GM23338 (cell line): ENCODE results near the gene BSCL2. TPM values are rescaled to one million over a fixed set of nuclear protein-coding genes. Genes with fewer than 3 reads are reported as not detected.

Source experiments
- ATAC-seq: fragments of 200-7000 bp; cut with Tn5 transposase; 3 replicates; pipeline ENCODE4 v1.9.1; 2020
- DNase-seq: peaks from one replicate; pipeline ENCODE4 v3.0.0-alpha.2; 2015; ENCODE audit warnings: low spot score
- H2AFZ ChIP-seq: fragments of 200-600 bp; sonication (generic); 2 replicates; pipeline ENCODE4 v1.8.0; 2016; ENCODE audit warnings: antibody characterized with exemption, mild to moderate bottlenecking, moderate library complexity
- H3F3A ChIP-seq: fragments of 200-600 bp; sonication (generic); replicated peaks from 2 replicates; pipeline ENCODE4 v1.8.0; 2017; ENCODE audit warnings: antibody characterized with exemption, mixed run types, low read depth
- H3K27ac ChIP-seq: fragments of 200-600 bp; sonication (generic); 2 replicates; pipeline ENCODE4 v1.6.1; 2016; ENCODE audit warnings: low read depth
- H3K27me3 ChIP-seq: fragments of 200-600 bp; sonication (generic); 2 replicates; pipeline ENCODE4 v1.8.0; 2016; ENCODE audit warnings: mild to moderate bottlenecking, mixed run types, moderate library complexity; ENCODE audit not compliant: insufficient read depth
- H3K36me3 ChIP-seq: fragments of 200-600 bp; sonication (generic); 2 replicates; pipeline ENCODE4 v1.8.0; 2016; ENCODE audit warnings: mild to moderate bottlenecking; ENCODE audit not compliant: insufficient read depth
- H3K4me1 ChIP-seq: fragments of 200-600 bp; sonication (generic); 2 replicates; pipeline ENCODE4 v1.8.0; 2016; ENCODE audit warnings: mild to moderate bottlenecking, moderate library complexity; ENCODE audit not compliant: insufficient read depth
- H3K4me2 ChIP-seq: fragments of 200-600 bp; sonication (generic); 2 replicates; pipeline ENCODE4 v1.7.1; 2017; ENCODE audit warnings: mixed run types
- H3K4me3 ChIP-seq: fragments of 200-600 bp; sonication (generic); 2 replicates; pipeline ENCODE4 v1.6.1; 2016; ENCODE audit warnings: mixed run types
- H3K79me2 ChIP-seq: fragments of 200-600 bp; sonication (generic); replicated peaks from 2 replicates; pipeline ENCODE4 v1.8.0; 2017; ENCODE audit warnings: mild to moderate bottlenecking; ENCODE audit not compliant: insufficient read depth
- H3K9me2 ChIP-seq: fragments of 200-600 bp; sonication (generic); 2 replicates; pipeline ENCODE4 v1.8.0; 2017; ENCODE audit not compliant: insufficient read depth
- H4K20me1 ChIP-seq: fragments of 200-600 bp; sonication (generic); replicated peaks from 2 replicates; pipeline ENCODE4 v1.8.0; 2017; ENCODE audit warnings: mild to moderate bottlenecking; ENCODE audit not compliant: insufficient read depth
- H3K27ac Mint-ChIP-seq: 2 replicates; pipeline ENCODE4 v1.8.0; 2020; ENCODE audit warnings: inconsistent platforms, mild to moderate bottlenecking, moderate library complexity, mixed read lengths
- H3K27me3 Mint-ChIP-seq: 3 replicates; pipeline ENCODE4 v1.8.0; 2022; ENCODE audit warnings: low read depth, mild to moderate bottlenecking, moderate library complexity, mixed read lengths, inconsistent platforms; ENCODE audit not compliant: insufficient read depth, poor library complexity
- H3K36me3 Mint-ChIP-seq: 3 replicates; pipeline ENCODE4 v1.8.0; 2021; ENCODE audit warnings: low read depth, mild to moderate bottlenecking, inconsistent platforms, moderate library complexity, mixed read lengths
- H3K4me1 Mint-ChIP-seq: 3 replicates; pipeline ENCODE4 v1.8.0; 2020; ENCODE audit warnings: mild to moderate bottlenecking, inconsistent platforms, mixed read lengths
- H3K4me3 Mint-ChIP-seq: 3 replicates; pipeline ENCODE4 v1.8.0; 2021; ENCODE audit warnings: moderate library complexity, mild to moderate bottlenecking, inconsistent platforms, mixed read lengths
- H3K9me3 Mint-ChIP-seq: 3 replicates; pipeline ENCODE4 v1.8.0; 2020; ENCODE audit warnings: moderate library complexity, mild to moderate bottlenecking, inconsistent platforms, mixed read lengths
- CREB1 ChIP-seq: fragments of 250-450 bp; sonication (Bioruptor Pico); IDR thresholded peaks from 2 replicates; pipeline ENCODE4 v1.5.0; 2020; ENCODE audit warnings: low read depth, mild to moderate bottlenecking, moderate library complexity
- EZH2 ChIP-seq: fragments of 200-600 bp; sonication (generic); IDR thresholded peaks from one replicate; pipeline ENCODE4 v1.8.0; 2017; ENCODE audit warnings: antibody characterized with exemption, mild to moderate bottlenecking, low read depth; ENCODE audit not compliant: unreplicated experiment
- EZH2phosphoT487 ChIP-seq: fragments of 200-600 bp; sonication (generic); IDR thresholded peaks from one replicate; pipeline ENCODE4 v1.8.1; 2018; ENCODE audit warnings: antibody characterized with exemption; ENCODE audit not compliant: unreplicated experiment
- JUNB ChIP-seq: IDR thresholded peaks from one replicate; pipeline ENCODE4 v1.6.1; 2016; ENCODE audit warnings: antibody characterized with exemption; ENCODE audit not compliant: unreplicated experiment
- NANOG ChIP-seq: IDR thresholded peaks from 2 replicates; pipeline ENCODE4 v1.6.1; 2016; ENCODE audit warnings: antibody characterized with exemption, borderline replicate concordance
- POLR2AphosphoS5 ChIP-seq: IDR thresholded peaks from 2 replicates; pipeline ENCODE4 v1.6.1; 2016; ENCODE audit warnings: antibody characterized with exemption, low read depth
- REST ChIP-seq: IDR thresholded peaks from one replicate; pipeline ENCODE4 v1.6.1; 2018; ENCODE audit warnings: antibody characterized with exemption; ENCODE audit not compliant: unreplicated experiment
- STAT1 ChIP-seq: IDR thresholded peaks from one replicate; pipeline ENCODE4 v1.6.1; 2016; ENCODE audit warnings: antibody characterized with exemption; ENCODE audit not compliant: unreplicated experiment
- ZNF114 ChIP-seq: fragments of 250-450 bp; sonication (Bioruptor Pico); IDR thresholded peaks from 2 replicates; pipeline ENCODE4 v1.5.0; 2020; ENCODE audit warnings: mild to moderate bottlenecking, moderate library complexity
- ZNF331 ChIP-seq: fragments of 250-450 bp; sonication (Bioruptor Pico); IDR thresholded peaks from 2 replicates; pipeline ENCODE4 v1.5.0; 2020; ENCODE audit warnings: low read depth, mild to moderate bottlenecking, moderate library complexity
- ZNF462 ChIP-seq: fragments of 250-450 bp; sonication (Bioruptor Pico); IDR thresholded peaks from 2 replicates; pipeline ENCODE4 v1.5.0; 2020; ENCODE audit warnings: mild to moderate bottlenecking, moderate library complexity
- polyA plus RNA-seq: library from polyadenylated mRNA; unstranded; fragments of >200 nt; fragmentation: Nextera tagmentation; extraction: Ambion mirVana; gene quantifications from 2 replicates; pipeline ENCODE4 v1.2.1, GENCODE V29; 2016
- total RNA-seq: library from RNA; depleted of rRNA; stranded (reverse); fragments of >200 nt; shearing (Covaris generic); gene quantifications from 2 replicates; pipeline ENCODE4 v1.2.3, GENCODE V29; 2014
- TF ChIP-seq, protein P1 (sequence below): IDR thresholded peaks from 2 replicates; pipeline ENCODE4 v1.6.1; 2016; ENCODE audit warnings: antibody characterized with exemption
- TF ChIP-seq, protein P2 (sequence below), 2 experiments: fragments of 200-600 bp in 1 of 2; sonication (generic) in 1 of 2; conservative IDR thresholded peaks; 2 replicates each; pipeline versions ENCODE4 v1.5.1 to v1.6.1; 2016 to 2017; ENCODE audit warnings: antibody characterized with exemption in 2 of 2, low read depth in 2 of 2, mild to moderate bottlenecking in 2 of 2, moderate library complexity in 1 of 2

Gene BSCL2
- total and polyA plus RNA-seq, 2 experiments from 2014 or later: 60.2 to 81.7 TPM

DNA sequence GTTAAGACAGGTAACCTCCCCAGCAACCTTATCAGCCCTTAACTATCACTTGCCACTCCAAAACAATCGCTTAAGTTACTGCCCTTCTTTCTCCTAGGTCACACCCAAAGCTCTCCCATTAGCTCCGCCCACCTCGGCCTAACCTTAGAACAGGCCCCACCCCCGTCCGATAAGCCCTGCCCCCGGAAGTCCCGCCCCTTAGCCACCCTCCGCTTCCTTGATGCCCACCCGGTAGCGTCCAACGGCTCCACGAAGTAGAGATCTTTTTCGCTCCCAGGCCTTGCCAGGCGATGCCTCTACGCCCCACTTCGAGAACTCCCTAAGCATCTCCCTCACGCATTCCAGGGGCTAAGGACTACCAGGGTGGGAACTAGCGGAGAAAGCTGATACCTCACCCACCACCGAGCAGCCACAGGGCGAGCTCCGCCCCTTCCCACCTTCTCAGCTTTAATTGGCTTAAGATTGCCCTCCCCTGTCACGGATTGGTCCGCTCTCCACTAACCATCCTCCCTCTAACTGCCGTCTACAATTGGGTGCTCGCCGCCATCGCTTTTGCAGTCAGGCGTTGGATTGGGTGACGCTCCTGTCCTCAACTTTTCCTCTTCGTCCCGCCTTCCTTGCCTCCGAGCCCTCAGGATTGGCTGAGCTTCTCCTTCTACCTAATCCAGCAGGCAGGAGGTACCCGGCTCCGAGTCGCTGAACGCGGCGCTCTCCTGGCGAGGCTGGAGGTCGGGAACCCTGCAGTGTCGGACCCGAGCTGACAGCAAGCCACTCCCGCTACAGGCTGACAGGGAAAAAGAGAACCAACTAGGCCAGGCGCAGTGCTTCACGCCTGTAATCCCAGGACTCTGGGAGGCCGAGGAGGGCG lies 46.7 kb upstream of the BSCL2 start, which contains the start of gene ZBTB3:
Gene ZBTB3, minus strand, starts transcription at position 425 of the 868 bp plus-strand sequence. CDS start 496 bp downstream, outside the sequence.
- peaks cover 68% of the 10 kb centered on the region for H3K36me3 Mint-ChIP-seq
- peaks cover 2% of the 10 kb centered on the region; the same call in 1 of the 3 replicates for H3K9me3 Mint-ChIP-seq
- peaks cover 25% of the 10 kb centered on the region for H3K4me1 Mint-ChIP-seq
- ATAC-seq (peak; percentile 91), DNase-seq (peak; percentile 100)
- TF ChIP-seq ZNF462 (no peak), REST (no peak), EZH2 (no peak), NANOG (no peak), EZH2phosphoT487 (no peak), ZNF331 (CRISPR knock-in tag) (no peak), ZNF114 (CRISPR knock-in tag) (no peak), STAT1 (no peak), POLR2AphosphoS5 (peak; percentile 93), CREB1 (peak; percentile 46; the same call in 1 of the 2 replicates), JUNB (no peak)
- TF ChIP-seq, protein P1, sequence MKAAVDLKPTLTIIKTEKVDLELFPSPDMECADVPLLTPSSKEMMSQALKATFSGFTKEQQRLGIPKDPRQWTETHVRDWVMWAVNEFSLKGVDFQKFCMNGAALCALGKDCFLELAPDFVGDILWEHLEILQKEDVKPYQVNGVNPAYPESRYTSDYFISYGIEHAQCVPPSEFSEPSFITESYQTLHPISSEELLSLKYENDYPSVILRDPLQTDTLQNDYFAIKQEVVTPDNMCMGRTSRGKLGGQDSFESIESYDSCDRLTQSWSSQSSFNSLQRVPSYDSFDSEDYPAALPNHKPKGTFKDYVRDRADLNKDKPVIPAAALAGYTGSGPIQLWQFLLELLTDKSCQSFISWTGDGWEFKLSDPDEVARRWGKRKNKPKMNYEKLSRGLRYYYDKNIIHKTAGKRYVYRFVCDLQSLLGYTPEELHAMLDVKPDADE: peak; percentile 52
- TF ChIP-seq, protein P2, sequence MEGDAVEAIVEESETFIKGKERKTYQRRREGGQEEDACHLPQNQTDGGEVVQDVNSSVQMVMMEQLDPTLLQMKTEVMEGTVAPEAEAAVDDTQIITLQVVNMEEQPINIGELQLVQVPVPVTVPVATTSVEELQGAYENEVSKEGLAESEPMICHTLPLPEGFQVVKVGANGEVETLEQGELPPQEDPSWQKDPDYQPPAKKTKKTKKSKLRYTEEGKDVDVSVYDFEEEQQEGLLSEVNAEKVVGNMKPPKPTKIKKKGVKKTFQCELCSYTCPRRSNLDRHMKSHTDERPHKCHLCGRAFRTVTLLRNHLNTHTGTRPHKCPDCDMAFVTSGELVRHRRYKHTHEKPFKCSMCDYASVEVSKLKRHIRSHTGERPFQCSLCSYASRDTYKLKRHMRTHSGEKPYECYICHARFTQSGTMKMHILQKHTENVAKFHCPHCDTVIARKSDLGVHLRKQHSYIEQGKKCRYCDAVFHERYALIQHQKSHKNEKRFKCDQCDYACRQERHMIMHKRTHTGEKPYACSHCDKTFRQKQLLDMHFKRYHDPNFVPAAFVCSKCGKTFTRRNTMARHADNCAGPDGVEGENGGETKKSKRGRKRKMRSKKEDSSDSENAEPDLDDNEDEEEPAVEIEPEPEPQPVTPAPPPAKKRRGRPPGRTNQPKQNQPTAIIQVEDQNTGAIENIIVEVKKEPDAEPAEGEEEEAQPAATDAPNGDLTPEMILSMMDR (conservative IDR thresholded peaks at IDR 0.05; ENCODE audit: low read depth in 2 of 2): no peak
- peaks cover 39% of the 10 kb centered on the region for H4K20me1 ChIP-seq
- peak within 1 kb of the TSS; percentile 98 for H3K4me3 Mint-ChIP-seq
- H3K79me2 ChIP-seq: peaks cover 75% of the 10 kb centered on the region
- H3F3A ChIP-seq: peaks cover 42% of the 10 kb centered on the region
- no peak within 1 kb of the TSS for H2AFZ ChIP-seq
- H3K27ac Mint-ChIP-seq: peak within 1 kb of the TSS; percentile 97
- H3K27me3 Mint-ChIP-seq: peaks cover 19% of the 10 kb centered on the region
- H3K4me1 ChIP-seq: peaks cover 30% of the 10 kb centered on the region
- no peaks in the 10 kb centered on the region for H3K27me3 ChIP-seq
- no peaks in the 10 kb centered on the region for H3K9me2 ChIP-seq
- H3K4me3 ChIP-seq: peak within 1 kb of the TSS; percentile 69
- peak within 1 kb of the TSS; percentile 71 for H3K4me2 ChIP-seq
- peak within 1 kb of the TSS; percentile 86 for H3K27ac ChIP-seq
- peaks cover 40% of the 10 kb centered on the region for H3K36me3 ChIP-seq
